HepG2 (cell line): Measurements from ENCODE around the gene MTFR1L. TPM values are rescaled to one million over a fixed set of nuclear protein-coding genes. Genes with fewer than 3 reads are reported as not detected.
A peak's percentile ranks its signal among the peaks of the same experiment; 100 is the strongest.

Experiments
- ADNP ChIP-seq: sonication (generic); formaldehyde crosslinking; IDR thresholded peaks from 2 replicates; pipeline ENCODE4 v1.4.0; 2020; ENCODE audit warnings: missing genetic modification reagents
- ARHGAP35 ChIP-seq: sonication (generic); formaldehyde crosslinking; IDR thresholded peaks from 2 replicates; pipeline ENCODE4 v1.9.0; 2022; ENCODE audit warnings: mild to moderate bottlenecking, inconsistent platforms, moderate library complexity, missing genetic modification reagents, borderline replicate concordance
- ARNTL ChIP-seq: sonication (generic); formaldehyde crosslinking; IDR thresholded peaks from 2 replicates; pipeline ENCODE4 v1.4.0; 2020; ENCODE audit warnings: mild to moderate bottlenecking, missing genetic modification reagents
- DR1 ChIP-seq: sonication (generic); formaldehyde crosslinking; IDR thresholded peaks from 2 replicates; pipeline ENCODE4 v1.8.0; 2021; ENCODE audit warnings: mild to moderate bottlenecking, missing genetic modification reagents, inconsistent platforms
- IKZF5 ChIP-seq: IDR thresholded peaks from 2 replicates; pipeline ENCODE4 v1.6.1; 2018; ENCODE audit warnings: missing genetic modification reagents, mild to moderate bottlenecking, missing compliant biosample characterization
- ISX ChIP-seq: sonication (generic); formaldehyde crosslinking; conservative IDR thresholded peaks from 2 replicates; pipeline ENCODE4 v1.5.0; 2020; ENCODE audit warnings: missing genetic modification reagents
- MLX ChIP-seq: IDR thresholded peaks from 2 replicates; pipeline ENCODE4 v1.6.1; 2016
- NR0B2 ChIP-seq: sonication (generic); formaldehyde crosslinking; IDR thresholded peaks from 2 replicates; pipeline ENCODE4 v1.4.0; 2020; ENCODE audit warnings: mild to moderate bottlenecking, missing genetic modification reagents
- PRMT3 ChIP-seq: sonication (generic); formaldehyde crosslinking; IDR thresholded peaks from 2 replicates; pipeline ENCODE4 v1.8.1; 2022; ENCODE audit warnings: low read depth, mild to moderate bottlenecking, moderate library complexity, missing genetic modification reagents, borderline replicate concordance
- RXRB ChIP-seq: IDR thresholded peaks from 2 replicates; pipeline ENCODE4 v1.6.1; 2016; ENCODE audit warnings: borderline replicate concordance, missing genetic modification reagents, missing compliant biosample characterization
- TARDBP ChIP-seq: sonication (generic); formaldehyde crosslinking; IDR thresholded peaks from 2 replicates; pipeline ENCODE4 v1.8.0; 2022; ENCODE audit warnings: mild to moderate bottlenecking, missing genetic modification reagents
- TGIF2 ChIP-seq: IDR thresholded peaks from 2 replicates; pipeline ENCODE4 v1.6.1; 2016; ENCODE audit warnings: control low read depth, missing compliant biosample characterization
- TP53 ChIP-seq: sonication (generic); formaldehyde crosslinking; conservative IDR thresholded peaks from 2 replicates; pipeline ENCODE4 v1.4.0; 2020; ENCODE audit warnings: missing genetic modification reagents
- ZBTB14 ChIP-seq: sonication (generic); formaldehyde crosslinking; IDR thresholded peaks from 2 replicates; pipeline ENCODE4 v1.4.0; 2020; ENCODE audit warnings: missing genetic modification reagents
- ZBTB42 ChIP-seq: sonication (generic); formaldehyde crosslinking; IDR thresholded peaks from 2 replicates; pipeline ENCODE4 v1.5.0; 2020; ENCODE audit warnings: mild to moderate bottlenecking, missing genetic modification reagents
- ZNF30 ChIP-seq: sonication (generic); formaldehyde crosslinking; IDR thresholded peaks from 2 replicates; pipeline ENCODE4 v1.5.0; 2020; ENCODE audit warnings: mild to moderate bottlenecking, missing genetic modification reagents
- ZNF350 ChIP-seq: sonication (generic); formaldehyde crosslinking; IDR thresholded peaks from 2 replicates; pipeline ENCODE4 v1.4.0; 2020; ENCODE audit warnings: mild to moderate bottlenecking, low read depth, missing genetic modification reagents, borderline replicate concordance
- ZNF746 ChIP-seq: sonication (generic); formaldehyde crosslinking; IDR thresholded peaks from 2 replicates; pipeline ENCODE4 v1.8.0; 2022; ENCODE audit warnings: mild to moderate bottlenecking, missing genetic modification reagents
- ZNF784 ChIP-seq: sonication (generic); formaldehyde crosslinking; IDR thresholded peaks from 2 replicates; pipeline ENCODE4 v1.5.1; 2020; ENCODE audit warnings: missing genetic modification reagents, mild to moderate bottlenecking, borderline replicate concordance
- polyA plus RNA-seq, 8 experiments: library from polyadenylated mRNA; depleted of rRNA in 3 of 8; stranded (reverse) in 7 of 8; unstranded in 1 of 8; fragments of >200 nt; fragmentation: Illumina TruSeq in 4 of 8; extraction: Trizol in 4 of 8; gene quantifications; 2 replicates each; pipeline versions ENCODE4 v1.2.1 to v1.2.3, GENCODE V29; 2011 to 2016; ENCODE audit warnings: low read depth in 4 of 8, missing spikeins in 1 of 8, mixed read lengths in 1 of 8; ENCODE audit not compliant: insufficient read depth in 1 of 8
- total RNA-seq, 5 experiments: library from RNA; depleted of rRNA; stranded (reverse); fragments of >200 nt; fragmentation: Illumina TruSeq; extraction: Trizol; gene quantifications; 2 replicates each; pipeline ENCODE4 v1.2.3, GENCODE V29; 2016; ENCODE audit warnings: low read depth in 1 of 5
- TF ChIP-seq, protein P1 (sequence below): sonication (generic); formaldehyde crosslinking; IDR thresholded peaks from 2 replicates; pipeline ENCODE4 v1.4.0; 2020; ENCODE audit warnings: missing genetic modification reagents
- TF ChIP-seq, protein P2 (sequence below): sonication (generic); formaldehyde crosslinking; IDR thresholded peaks from 2 replicates; pipeline ENCODE4 v1.5.0; 2020; ENCODE audit warnings: missing genetic modification reagents

Gene MTFR1L
- total and polyA plus RNA-seq, 2 of the 13 experiments (the other 11 are each of a cell fraction or from before 2014, with no cell fraction given): 38.0 to 55.7 TPM

DNA sequence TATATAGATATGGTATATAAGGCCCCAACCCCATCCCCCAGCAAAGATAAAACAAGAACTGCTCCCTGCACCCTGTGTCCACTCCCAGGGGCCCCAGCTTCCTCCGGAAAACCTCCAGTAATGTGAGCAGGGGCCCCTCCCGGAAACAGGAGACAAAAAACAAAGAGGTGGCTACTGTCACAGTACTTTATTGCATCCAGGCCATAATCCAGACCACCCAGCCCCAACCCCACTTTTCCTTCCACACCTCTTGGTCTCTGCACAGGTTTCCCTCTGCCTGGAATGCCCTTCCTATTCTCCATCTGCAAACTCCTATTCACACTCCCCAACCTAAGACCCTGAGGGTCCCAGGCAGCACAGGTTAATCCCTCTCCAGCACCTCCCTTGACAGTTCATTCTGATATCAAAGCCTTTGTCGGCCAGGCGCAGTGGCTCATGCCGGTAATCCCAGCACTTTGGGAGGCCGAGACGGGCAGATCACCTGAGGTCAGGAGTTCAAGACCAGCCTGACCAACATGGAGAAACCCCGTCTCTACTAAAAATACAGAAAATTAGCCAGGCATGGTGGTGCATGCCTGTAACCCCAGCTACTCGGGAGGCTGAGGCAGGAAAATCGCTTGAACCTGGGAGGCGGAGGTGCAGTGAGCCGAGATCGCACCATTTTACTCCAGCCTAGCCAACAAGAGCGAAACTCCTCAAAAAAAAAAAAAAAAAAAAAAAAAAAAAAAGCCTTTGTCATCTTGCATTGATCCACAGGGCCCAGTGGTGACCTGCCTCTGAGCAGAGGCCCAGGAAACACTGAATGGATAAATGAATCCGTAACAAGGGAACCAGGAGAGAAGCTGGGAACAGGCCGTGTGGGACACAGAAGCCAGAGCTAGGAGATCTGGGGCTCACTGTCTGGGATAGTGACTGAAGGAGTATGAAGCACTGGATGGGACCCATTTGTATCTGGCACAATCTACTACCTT lies 41.8 kb downstream of the MTFR1L start (continued):
- TF ChIP-seq, protein P1, sequence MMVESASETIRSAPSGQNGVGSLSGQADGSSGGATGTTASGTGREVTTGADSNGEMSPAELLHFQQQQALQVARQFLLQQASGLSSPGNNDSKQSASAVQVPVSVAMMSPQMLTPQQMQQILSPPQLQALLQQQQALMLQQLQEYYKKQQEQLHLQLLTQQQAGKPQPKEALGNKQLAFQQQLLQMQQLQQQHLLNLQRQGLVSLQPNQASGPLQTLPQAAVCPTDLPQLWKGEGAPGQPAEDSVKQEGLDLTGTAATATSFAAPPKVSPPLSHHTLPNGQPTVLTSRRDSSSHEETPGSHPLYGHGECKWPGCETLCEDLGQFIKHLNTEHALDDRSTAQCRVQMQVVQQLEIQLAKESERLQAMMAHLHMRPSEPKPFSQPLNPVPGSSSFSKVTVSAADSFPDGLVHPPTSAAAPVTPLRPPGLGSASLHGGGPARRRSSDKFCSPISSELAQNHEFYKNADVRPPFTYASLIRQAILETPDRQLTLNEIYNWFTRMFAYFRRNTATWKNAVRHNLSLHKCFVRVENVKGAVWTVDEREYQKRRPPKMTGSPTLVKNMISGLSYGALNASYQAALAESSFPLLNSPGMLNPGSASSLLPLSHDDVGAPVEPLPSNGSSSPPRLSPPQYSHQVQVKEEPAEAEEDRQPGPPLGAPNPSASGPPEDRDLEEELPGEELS (CRISPR knock-in tag): peak; percentile 82
- peak; percentile 12; the same call in 1 of the 2 replicates for TF ChIP-seq MLX (CRISPR knock-in tag)
- TF ChIP-seq TP53: 0 out of 2 replicates have a peak, but pooled peaks have one; percentile 32
- TF ChIP-seq ADNP (CRISPR knock-in tag): no peak
- no peak for TF ChIP-seq ARNTL (CRISPR knock-in tag)
- TF ChIP-seq NR0B2 (CRISPR knock-in tag): no peak
- TF ChIP-seq ZNF350 (CRISPR knock-in tag): peak; percentile 60; the same call in 1 of the 2 replicates
- TF ChIP-seq ZNF746 (CRISPR knock-in tag): no peak
- no peak for TF ChIP-seq DR1 (CRISPR knock-in tag)
- TF ChIP-seq TGIF2 (CRISPR knock-in tag): no peak
- peak; percentile 51; the same call in 1 of the 2 replicates for TF ChIP-seq TARDBP (CRISPR knock-in tag)
- no peak for TF ChIP-seq ISX (CRISPR knock-in tag)
- TF ChIP-seq PRMT3 (CRISPR knock-in tag): no peak
- no peak for TF ChIP-seq ZNF784 (CRISPR knock-in tag)
- TF ChIP-seq RXRB: peak; percentile 75; the same call in 1 of the 2 replicates
- TF ChIP-seq ARHGAP35 (CRISPR knock-in tag): no peak
- TF ChIP-seq IKZF5 (CRISPR knock-in tag): peak; percentile 52
- TF ChIP-seq ZNF30 (CRISPR knock-in tag): no peak
- TF ChIP-seq ZBTB14 (CRISPR knock-in tag): no peak
- no peak for TF ChIP-seq ZBTB42 (CRISPR knock-in tag)
- TF ChIP-seq, protein P2, sequence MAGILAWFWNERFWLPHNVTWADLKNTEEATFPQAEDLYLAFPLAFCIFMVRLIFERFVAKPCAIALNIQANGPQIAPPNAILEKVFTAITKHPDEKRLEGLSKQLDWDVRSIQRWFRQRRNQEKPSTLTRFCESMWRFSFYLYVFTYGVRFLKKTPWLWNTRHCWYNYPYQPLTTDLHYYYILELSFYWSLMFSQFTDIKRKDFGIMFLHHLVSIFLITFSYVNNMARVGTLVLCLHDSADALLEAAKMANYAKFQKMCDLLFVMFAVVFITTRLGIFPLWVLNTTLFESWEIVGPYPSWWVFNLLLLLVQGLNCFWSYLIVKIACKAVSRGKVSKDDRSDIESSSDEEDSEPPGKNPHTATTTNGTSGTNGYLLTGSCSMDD (CRISPR knock-in tag): no peak
